Measurements from ENCODE around the gene ESRRG. TPM values are rescaled to one million over a fixed set of nuclear protein-coding genes. Genes with fewer than 3 reads are reported as not detected.

ESRRG gene
- total and polyA plus RNA-seq, 2 donors (not counting 3 experiments of a cell fraction or from before 2014, with no cell fraction given): not detected

DNA sequence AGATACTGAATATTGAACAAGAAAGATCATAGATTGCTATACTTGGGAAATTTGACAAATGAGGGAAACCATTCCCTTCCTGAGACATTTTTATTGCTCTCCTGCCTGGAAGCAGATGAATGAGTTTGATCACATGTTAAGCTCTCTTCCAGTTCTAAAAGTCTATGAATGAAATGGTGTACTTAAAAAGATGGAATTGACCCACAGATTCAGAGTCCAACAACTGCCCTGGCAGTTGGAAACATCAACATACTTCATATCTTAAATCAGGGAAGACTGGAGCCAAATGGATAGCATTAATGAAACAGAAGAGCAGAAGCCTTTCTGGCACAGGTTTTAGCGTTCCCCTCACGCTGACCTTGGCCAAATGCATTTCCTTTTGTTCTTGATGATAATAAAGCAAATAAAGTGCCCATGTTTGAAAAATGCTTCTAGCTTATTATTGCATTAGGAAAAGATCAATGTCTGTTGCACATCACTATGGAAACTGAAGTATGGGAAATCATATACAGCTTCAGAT is 142.6 kb downstream of the ESRRG start:
- FAIRE-seq (no peak), DNase-seq (ENCODE audit: low read depth, low spot score) (no peak)
- H3K9me3 ChIP-seq (replicated peaks; ENCODE audit: control insufficient read depth, insufficient read depth, low read length): no peaks in the 10 kb centered on the region
- H3K4me2 ChIP-seq (ENCODE audit: insufficient read depth, low read length): no peak overlapping the region
- dilution Hi-C loops (cut with MboI; ENCODE audit: extremely low pct_ligation_motif_present, low sequenced_read_pairs): no loop called here
- H4K20me1 ChIP-seq (replicated peaks; ENCODE audit: control insufficient read depth, extremely low read depth, insufficient read depth, low read length): no peaks in the 10 kb centered on the region
- intact Hi-C loops (cut with micrococcal nuclease): no loop called here
- no peaks in the 10 kb centered on the region for H3K79me2 ChIP-seq (ENCODE audit: control insufficient read depth, insufficient read depth, low read length)
- H3K4me3 ChIP-seq (replicated peaks in 1 of 3; ENCODE audit: insufficient read depth in 1 of 3, low read depth in 1 of 3, low read length in 3 of 3): no peak overlapping the region
- TF ChIP-seq GATA2 (IDR thresholded peaks at IDR 0.05; ENCODE audit: insufficient read depth, insufficient read length, low read depth, low read length): no peak
- no peak for TF ChIP-seq EZH2 (IDR thresholded peaks at IDR 0.05; ENCODE audit: borderline replicate concordance, low read depth, low read length, severe bottlenecking)
- TF ChIP-seq MYC (IDR thresholded peaks at IDR 0.05; ENCODE audit: low read depth, low read length): no peak
- no peak for TF ChIP-seq POLR2A (IDR thresholded peaks at IDR 0.05; ENCODE audit: low read depth, low read length)
- TF ChIP-seq, protein P1, sequence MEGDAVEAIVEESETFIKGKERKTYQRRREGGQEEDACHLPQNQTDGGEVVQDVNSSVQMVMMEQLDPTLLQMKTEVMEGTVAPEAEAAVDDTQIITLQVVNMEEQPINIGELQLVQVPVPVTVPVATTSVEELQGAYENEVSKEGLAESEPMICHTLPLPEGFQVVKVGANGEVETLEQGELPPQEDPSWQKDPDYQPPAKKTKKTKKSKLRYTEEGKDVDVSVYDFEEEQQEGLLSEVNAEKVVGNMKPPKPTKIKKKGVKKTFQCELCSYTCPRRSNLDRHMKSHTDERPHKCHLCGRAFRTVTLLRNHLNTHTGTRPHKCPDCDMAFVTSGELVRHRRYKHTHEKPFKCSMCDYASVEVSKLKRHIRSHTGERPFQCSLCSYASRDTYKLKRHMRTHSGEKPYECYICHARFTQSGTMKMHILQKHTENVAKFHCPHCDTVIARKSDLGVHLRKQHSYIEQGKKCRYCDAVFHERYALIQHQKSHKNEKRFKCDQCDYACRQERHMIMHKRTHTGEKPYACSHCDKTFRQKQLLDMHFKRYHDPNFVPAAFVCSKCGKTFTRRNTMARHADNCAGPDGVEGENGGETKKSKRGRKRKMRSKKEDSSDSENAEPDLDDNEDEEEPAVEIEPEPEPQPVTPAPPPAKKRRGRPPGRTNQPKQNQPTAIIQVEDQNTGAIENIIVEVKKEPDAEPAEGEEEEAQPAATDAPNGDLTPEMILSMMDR (IDR thresholded peaks at IDR 0.05; ENCODE audit: extremely low read depth in 1 of 2, insufficient read depth in 1 of 2, low read depth in 1 of 2, low read length in 2 of 2): no peak
- TF ChIP-seq POLR2AphosphoS5 (IDR thresholded peaks at IDR 0.05; ENCODE audit: insufficient read depth, low read depth, low read length): no peak
- no peak for TF ChIP-seq FOS (IDR thresholded peaks at IDR 0.05; ENCODE audit: borderline replicate concordance, insufficient read depth, low read length)
- no peak for TF ChIP-seq JUN (IDR thresholded peaks at IDR 0.05; ENCODE audit: borderline replicate concordance, insufficient read depth, insufficient read length, low read depth)
- TF ChIP-seq, protein P2, sequence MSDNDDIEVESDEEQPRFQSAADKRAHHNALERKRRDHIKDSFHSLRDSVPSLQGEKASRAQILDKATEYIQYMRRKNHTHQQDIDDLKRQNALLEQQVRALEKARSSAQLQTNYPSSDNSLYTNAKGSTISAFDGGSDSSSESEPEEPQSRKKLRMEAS (IDR thresholded peaks at IDR 0.05; ENCODE audit: insufficient read depth, insufficient read length): no peak
- no peaks in the 10 kb centered on the region for H3K27me3 ChIP-seq (ENCODE audit: control insufficient read depth in 2 of 2, insufficient read depth in 2 of 2, low read length in 2 of 2)
- POLR2A ChIA-PET: no interaction called here
- no peak overlapping the region for H3K9ac ChIP-seq (replicated peaks; ENCODE audit: extremely low read depth, insufficient read depth, low read length)
- H3K4me1 ChIP-seq (ENCODE audit: control insufficient read depth, extremely low read depth, insufficient read depth, low read length): no peaks in the 10 kb centered on the region
- CTCF ChIA-PET: no interaction called here
- H3K9me1 ChIP-seq (replicated peaks; ENCODE audit: control insufficient read depth, extremely low read depth, insufficient read depth, low read length): no peaks in the 10 kb centered on the region
- BruUV-seq (replicated peaks): no TSS peak
- H2AFZ ChIP-seq (ENCODE audit: low read depth, low read length): no peak overlapping the region
- no peaks in the 10 kb centered on the region for H3K36me3 ChIP-seq (ENCODE audit: control insufficient read depth in 2 of 2, extremely low read depth in 1 of 2, insufficient read depth in 2 of 2, low read length in 2 of 2)
- H3K27ac ChIP-seq (ENCODE audit: insufficient read depth, low read depth, low read length): no peak overlapping the region
